Heart left ventricle (tissue), 16 donors: ENCODE results near the gene IGDCC3. TPM values are rescaled to one million over a fixed set of nuclear protein-coding genes. Genes with fewer than 3 reads are reported as not detected.

Experiments
- ATAC-seq, 4 donors: fragments of 200-7000 bp; cut with Tn5 transposase; one replicate each; pipeline ENCODE4 v1.9.1; 2020 to 2022; ENCODE audit warnings: moderate library complexity in 4 of 4, mild to moderate bottlenecking in 3 of 4, moderate number of reproducible peaks in 1 of 4
- DNase-seq, 5 donors: peaks; one replicate each; pipeline ENCODE4 v3.0.0-alpha.2; 2020
- H3K27ac ChIP-seq, 12 donors: fragments of 200-600 bp; sonication (generic) in 4 of 12; one replicate each; pipeline versions ENCODE4 v1.5.0 to v1.8.0; 2016 to 2022; ENCODE audit warnings: mild to moderate bottlenecking in 2 of 12
- H3K27me3 ChIP-seq, 9 donors: fragments of 200-600 bp; sonication (generic) in 2 of 9; one replicate each; pipeline versions ENCODE4 v1.5.1 to v1.8.0; 2016 to 2022; ENCODE audit warnings: mild to moderate bottlenecking in 3 of 9
- H3K36me3 ChIP-seq, 9 donors: fragments of 200-600 bp; sonication (generic) in 2 of 9; one replicate each; pipeline versions ENCODE4 v1.5.0 to v1.8.0; 2018 to 2022; ENCODE audit warnings: mild to moderate bottlenecking in 2 of 9
- H3K4me1 ChIP-seq, 12 donors: fragments of 200-600 bp; sonication (generic) in 4 of 12; one replicate each; pipeline versions ENCODE4 v1.5.0 to v1.8.0; 2016 to 2022; ENCODE audit warnings: mild to moderate bottlenecking in 3 of 12
- H3K4me3 ChIP-seq, 12 donors: fragments of 200-600 bp; sonication (generic) in 4 of 12; one replicate each; pipeline versions ENCODE4 v1.5.0 to v1.8.0; 2017 to 2022; ENCODE audit warnings: mild to moderate bottlenecking in 9 of 12, moderate library complexity in 4 of 12
- H3K9me3 ChIP-seq, 12 donors: fragments of 200-600 bp; sonication (generic) in 4 of 12; one replicate each; pipeline versions ENCODE4 v1.5.0 to v1.8.0; 2016 to 2022; ENCODE audit warnings: mild to moderate bottlenecking in 1 of 12
- POLR2A ChIP-seq, 2 donors: fragments of 450-650 bp; IDR thresholded peaks; one replicate each; pipeline ENCODE4 v1.6.1; 2017; ENCODE audit warnings: antibody characterized with exemption in 2 of 2, mild to moderate bottlenecking in 2 of 2, moderate library complexity in 2 of 2
- WGBS, 4 donors: extraction: QIAGEN DNeasy Blood & Tissue Kit in 2 of 4; methylation state at CpG; one replicate each; pipeline versions ENCODE4 v1.1.5 to v1.1.7; 2013 to 2018; 5-methylcytosine and 5-hydroxymethylcytosine counted together
- intact Hi-C, 10 donors: fragments of 100-400 bp; cut with DNase I; formaldehyde crosslinking; loops; one replicate each; pipeline versions ENCODE4 v1.11.1 to v1.14.2; 2022
- polyA plus RNA-seq, 2 donors: library from polyadenylated mRNA; stranded (reverse); fragments of 200-250 nt; gene quantifications; one replicate each; pipeline ENCODE4 v1.2.3, GENCODE V29; 2013
- total RNA-seq, 9 donors: library from RNA; depleted of rRNA in 2 of 9; stranded (reverse); fragments of >200 nt in 2 of 9; fragmentation: NEBNext Ultra II Directional in 3 of 9; extraction: Animal tissue kit (Norgen Biotek cat#: 25700) in 3 of 9; gene quantifications; one replicate each; pipeline versions ENCODE4 v1.1.0 to v1.2.4, GENCODE V29; 2016 to 2023
- TF ChIP-seq, protein P1 (sequence below), 12 donors: fragments of 200-600 bp; sonication (generic) in 4 of 12; IDR thresholded peaks; one replicate each; pipeline versions ENCODE4 v1.5.0 to v1.8.0; 2018 to 2022; ENCODE audit warnings: antibody characterized with exemption in 12 of 12, mild to moderate bottlenecking in 5 of 12
- donor health status: ischemic (EF 13 %, LVEDD 7.1; RV severe dilation, severe dysfunction).
- donor health status: healthy with polysubstance abuse.
- donor health status: DM: no; HTN: yes; CAD: no.
- donor health status: DM: no; HTN: no; CAD: no.
- donor health status: ischemic (EF 25% LVEDD 6.9; RV normal size, moderate dysfunction).
- donor health status: ischemic (EF 25% LVEDD 5.7; RV mildly dilated, moderate dysfunction).
- donor health status: healthy.
- donor health status: DM: yes; HTN: yes; CAD: no.
- donor health status: ischemic (EF 35%, LVEDD 5.7; RV mildly dilated, moderate dysfunction).
- donor health status: nonischemic (EF 11% LVEDD 7.7; RV severe dilation, severe dysfunction).
- donor health status: DM: yes; HTN: yes; CAD: no.
- donor health status: PGD.
- donor health status: ischemic (EF 29% LVEDD 5.4; RV normal size, mild dysfunction).
- donor health status: nonischemic (EF 23%, LVEDD 6.1; RV moderate dilation, normal function).

Gene IGDCC3
- total and polyA plus RNA-seq, 11 donors, result 0.07 to 0.33 (median 0.16) TPM; not detected in 7

GRCh38 chr15:65337436-65338070 is 40.2 kb downstream of the IGDCC3 start:
- no peak for TF ChIP-seq POLR2A (IDR thresholded peaks at IDR 0.05)
- DNase-seq (no peak), ATAC-seq (no peak)
- Histone ChIP-seq H3K9me3 (no peaks in the 10 kb centered on the region), H3K36me3 (no peaks in the 10 kb centered on the region), H3K27me3 (peaks cover 0 to 9% (median 0%) of the 10 kb centered on the region in 9 donors), H3K4me1 (no peaks in the 10 kb centered on the region), H3K27ac (no peak overlapping the region), H3K4me3 (no peak overlapping the region)
- WGBS, 4 donors, result 50 to 74% (median 57%) methylated on average over 4 to 6 of the region's 6 CpGs
- intact Hi-C loops, result no loop called here

DNA sequence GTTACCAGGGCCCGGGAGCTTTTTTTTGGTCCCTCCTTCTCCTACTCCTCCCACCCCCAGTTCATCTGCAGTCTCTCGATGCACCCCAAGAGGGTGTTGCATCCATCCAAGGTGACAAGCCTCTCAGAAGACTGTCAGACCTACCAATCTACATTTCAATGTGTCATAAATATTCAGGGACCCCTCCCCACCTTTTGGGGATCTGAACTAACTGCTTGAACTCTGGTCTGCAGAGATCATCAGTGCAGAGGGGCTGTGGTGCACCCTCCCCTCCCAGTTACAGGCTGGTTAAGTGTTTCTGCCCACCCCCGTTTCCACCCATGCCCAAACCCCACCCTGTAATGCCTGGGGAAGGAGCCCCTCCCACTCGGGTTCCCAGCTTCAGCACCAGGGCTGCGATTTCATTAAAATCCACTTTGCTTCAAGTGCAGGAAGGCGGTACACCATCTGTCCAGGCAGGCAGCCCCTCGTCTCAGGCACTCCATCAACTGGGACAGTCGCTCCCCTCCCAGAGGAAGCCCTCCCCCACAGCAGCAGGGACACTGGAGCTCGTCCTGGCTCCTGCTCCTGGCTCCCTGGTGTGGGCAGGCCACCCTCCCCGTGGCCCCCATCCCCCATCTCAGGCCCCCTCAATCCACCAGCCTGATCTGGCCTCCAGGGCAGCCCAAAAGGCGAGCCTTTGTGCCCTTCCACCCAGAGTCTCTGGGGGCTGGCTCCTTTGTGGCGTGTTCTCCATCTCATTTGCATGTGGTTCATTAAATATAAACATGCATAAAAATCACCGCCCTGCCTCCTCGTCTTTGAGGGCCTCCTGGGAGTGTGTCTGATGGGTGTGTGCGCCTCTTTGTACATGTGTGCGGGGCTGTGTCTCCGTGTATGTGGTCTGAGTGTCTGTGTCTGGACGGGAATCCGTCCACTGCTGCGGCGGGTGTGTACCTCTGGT is 41.0 kb downstream of the IGDCC3 start:
- Histone ChIP-seq H3K9me3 (no peaks in the 10 kb centered on the region), H3K4me3 (no peak overlapping the region), H3K27ac (no peak overlapping the region), H3K36me3 (no peaks in the 10 kb centered on the region), H3K4me1 (no peaks in the 10 kb centered on the region), H3K27me3 (peaks cover 0 to 9% (median 0%) of the 10 kb centered on the region in 9 donors)
- ATAC-seq (no peak), DNase-seq (no peak)
- intact Hi-C loops, result no loop called here
- 67 to 71% (median 68%) methylated on average over 21 of the region's 21 CpGs for WGBS, 4 donors
- TF ChIP-seq, protein P1, sequence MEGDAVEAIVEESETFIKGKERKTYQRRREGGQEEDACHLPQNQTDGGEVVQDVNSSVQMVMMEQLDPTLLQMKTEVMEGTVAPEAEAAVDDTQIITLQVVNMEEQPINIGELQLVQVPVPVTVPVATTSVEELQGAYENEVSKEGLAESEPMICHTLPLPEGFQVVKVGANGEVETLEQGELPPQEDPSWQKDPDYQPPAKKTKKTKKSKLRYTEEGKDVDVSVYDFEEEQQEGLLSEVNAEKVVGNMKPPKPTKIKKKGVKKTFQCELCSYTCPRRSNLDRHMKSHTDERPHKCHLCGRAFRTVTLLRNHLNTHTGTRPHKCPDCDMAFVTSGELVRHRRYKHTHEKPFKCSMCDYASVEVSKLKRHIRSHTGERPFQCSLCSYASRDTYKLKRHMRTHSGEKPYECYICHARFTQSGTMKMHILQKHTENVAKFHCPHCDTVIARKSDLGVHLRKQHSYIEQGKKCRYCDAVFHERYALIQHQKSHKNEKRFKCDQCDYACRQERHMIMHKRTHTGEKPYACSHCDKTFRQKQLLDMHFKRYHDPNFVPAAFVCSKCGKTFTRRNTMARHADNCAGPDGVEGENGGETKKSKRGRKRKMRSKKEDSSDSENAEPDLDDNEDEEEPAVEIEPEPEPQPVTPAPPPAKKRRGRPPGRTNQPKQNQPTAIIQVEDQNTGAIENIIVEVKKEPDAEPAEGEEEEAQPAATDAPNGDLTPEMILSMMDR (IDR thresholded peaks at IDR 0.05), result no peak
- TF ChIP-seq POLR2A (IDR thresholded peaks at IDR 0.05), result no peak

- TF ChIP-seq, protein P1 (IDR thresholded peaks at IDR 0.05), result no peak
- no peak for TF ChIP-seq POLR2A (IDR thresholded peaks at IDR 0.05)
- intact Hi-C loops, result no loop called here
- WGBS, 4 donors, result 93 to 95% (median 95%) methylated on average over 19 of the region's 19 CpGs
Observed at GRCh38 chr15:65335278-65336055, 42.3 kb downstream of the IGDCC3 start.

DNA sequence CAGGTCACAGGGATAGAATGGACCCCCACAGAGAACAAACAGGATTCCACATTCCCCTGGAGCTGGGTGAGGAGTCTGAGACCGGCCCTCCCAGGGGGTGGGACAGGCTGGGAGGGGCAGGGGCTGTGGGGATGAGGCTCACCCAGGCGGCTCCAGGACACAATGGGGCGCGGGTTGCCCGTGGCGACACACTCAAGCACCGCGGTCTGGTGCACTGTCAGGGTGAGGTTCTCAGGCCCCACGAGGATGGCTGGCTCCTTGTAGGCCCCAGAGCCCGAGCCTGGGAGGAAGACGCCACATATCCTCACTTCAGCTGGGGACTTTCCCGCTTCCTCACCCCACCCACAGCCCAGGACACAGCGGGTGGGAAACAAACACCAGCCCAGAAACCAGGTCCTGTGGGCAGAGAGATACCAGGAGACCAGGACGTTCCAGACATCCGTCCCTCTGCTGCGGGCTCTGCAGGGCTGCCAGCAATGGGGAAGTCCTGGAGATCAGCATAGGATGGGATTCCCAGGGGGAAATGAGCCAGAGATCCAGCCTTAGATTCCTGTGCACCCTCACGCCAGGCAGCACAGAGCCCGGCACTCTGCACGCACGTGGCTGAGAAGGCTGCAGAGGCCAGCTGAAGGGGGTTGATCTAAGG is 43.1 kb downstream of the IGDCC3 start:
- Histone ChIP-seq H3K4me1 (no peaks in the 10 kb centered on the region), H3K9me3 (no peaks in the 10 kb centered on the region), H3K36me3 (no peaks in the 10 kb centered on the region), H3K27me3 (peaks cover 0 to 9% (median 0%) of the 10 kb centered on the region in 9 donors), H3K27ac (no peak overlapping the region), H3K4me3 (no peak overlapping the region)
- intact Hi-C loops, result loop anchor here in 1 of 10 donors (5.0 kb wide), 1 partner anchor 33 kb away; no protein-coding TSS in a partner anchor
- ATAC-seq (no peak), DNase-seq (no peak)
- 56 to 71% (median 59%) methylated on average over 9 to 20 of the region's 20 CpGs for WGBS, 4 donors
- no peak for TF ChIP-seq POLR2A (IDR thresholded peaks at IDR 0.05)
- TF ChIP-seq, protein P1 (IDR thresholded peaks at IDR 0.05), result no peak

More at GRCh38 chr15:65335278-65336055, 42.3 kb downstream of the IGDCC3 start:
- Histone ChIP-seq H3K27ac (no peak overlapping the region), H3K4me3 (no peak overlapping the region), H3K9me3 (no peaks in the 10 kb centered on the region), H3K4me1 (no peaks in the 10 kb centered on the region), H3K27me3 (peaks cover 0 to 9% (median 0%) of the 10 kb centered on the region in 9 donors), H3K36me3 (no peaks in the 10 kb centered on the region)
- ATAC-seq (no peak), DNase-seq (no peak)
